Non-pigmented ciliary epithelial cell (primary cell): ENCODE data around the gene ZXDC.

Source experiments
- DNase-seq: peaks from one replicate; pipeline ENCODE4 v3.0.0-alpha.2; 2010; ENCODE audit warnings: low read depth

Gene ZXDC

DNA sequence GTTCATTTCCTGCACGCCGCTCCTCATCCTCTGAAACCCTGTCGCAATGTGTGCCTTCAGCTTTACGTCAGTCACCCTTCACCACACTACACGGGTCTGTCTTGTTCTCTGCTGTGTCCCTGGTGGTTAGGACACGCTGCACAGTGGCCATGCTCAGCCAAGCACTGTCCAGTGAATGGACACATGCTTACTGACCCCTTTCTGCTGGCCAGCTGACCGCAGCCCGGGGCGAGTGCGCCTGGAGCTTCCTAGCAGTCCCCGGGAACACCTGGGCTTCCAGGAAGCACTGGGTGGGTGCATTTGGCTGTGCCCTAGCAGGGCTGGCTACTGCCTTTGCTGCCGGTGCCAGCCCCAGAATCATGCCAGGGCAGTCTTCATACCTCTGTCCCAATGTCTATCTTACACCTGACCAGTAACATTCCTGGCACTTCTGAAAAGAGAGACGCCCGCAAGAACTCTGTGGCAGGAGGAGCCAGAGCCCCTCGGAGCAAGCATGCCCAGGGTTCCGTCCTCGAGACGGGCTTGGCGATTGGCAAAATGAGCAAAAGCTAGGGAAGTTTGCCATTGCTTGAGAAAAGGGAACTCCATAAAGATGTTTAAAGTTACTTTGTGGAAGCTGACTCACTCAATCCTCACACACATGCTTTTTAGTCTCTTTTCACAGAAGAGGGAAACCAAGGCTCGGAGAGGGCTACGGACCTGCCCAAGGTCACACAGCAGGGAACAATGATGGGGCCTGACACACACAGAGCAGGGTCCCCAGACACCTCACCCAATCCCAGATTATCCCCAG, 15.7 kb upstream of the ZXDC start:
- DNase-seq: no peak

DNA sequence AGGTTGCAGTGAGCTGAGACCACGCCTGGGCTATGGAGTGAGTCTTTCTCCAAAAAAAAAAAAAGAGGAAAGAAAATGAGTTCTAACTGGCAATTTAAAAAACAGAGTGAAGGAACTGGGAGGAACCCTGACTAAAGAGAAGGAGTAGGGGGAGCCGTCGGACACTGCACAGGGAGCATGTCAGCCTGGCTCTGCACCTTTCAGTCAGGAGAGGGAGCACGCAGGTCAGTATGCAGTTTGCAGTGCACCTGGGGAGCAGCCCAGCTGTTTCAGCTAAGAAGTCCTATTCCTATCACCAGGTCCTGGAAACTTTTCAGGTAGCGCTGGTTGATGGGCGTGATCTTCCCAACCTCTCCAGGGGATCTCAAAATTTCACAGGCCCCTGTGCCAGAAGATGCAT, 14.9 kb upstream of the ZXDC start:
- DNase-seq: no peak

DNA sequence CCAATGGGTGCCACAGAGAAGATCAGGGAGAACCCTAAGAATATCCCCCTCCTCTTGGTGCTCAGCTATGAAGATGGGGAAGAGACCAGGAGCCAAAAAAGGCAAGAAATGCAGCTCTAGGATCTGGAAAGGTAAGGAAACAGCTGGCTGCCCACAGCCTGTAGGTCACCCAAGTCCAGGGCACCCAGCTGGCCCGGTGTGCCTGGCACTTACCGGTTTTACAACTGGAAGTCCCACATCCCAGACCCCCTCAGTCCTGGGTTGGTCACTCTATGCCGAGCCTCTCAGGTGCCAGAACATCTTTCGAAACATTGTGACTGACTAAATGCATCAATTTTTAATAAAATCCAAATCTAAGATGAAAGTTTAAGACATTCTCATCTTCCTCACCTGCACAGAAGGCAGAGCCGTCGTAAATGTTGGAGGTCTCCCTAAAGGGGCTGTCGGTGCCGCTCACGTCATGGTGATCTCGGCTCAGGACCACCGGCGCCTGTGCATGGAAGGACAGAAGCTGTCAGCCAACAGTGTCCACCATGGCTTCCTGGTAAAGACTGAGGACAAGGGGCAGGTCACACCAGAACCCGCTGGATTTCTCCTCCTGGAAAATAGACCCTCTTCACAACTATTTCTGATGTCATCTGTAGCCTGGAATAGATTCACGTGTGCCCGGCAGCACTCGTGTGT, 13.3 kb upstream of the ZXDC start:
- DNase-seq: no peak

DNA sequence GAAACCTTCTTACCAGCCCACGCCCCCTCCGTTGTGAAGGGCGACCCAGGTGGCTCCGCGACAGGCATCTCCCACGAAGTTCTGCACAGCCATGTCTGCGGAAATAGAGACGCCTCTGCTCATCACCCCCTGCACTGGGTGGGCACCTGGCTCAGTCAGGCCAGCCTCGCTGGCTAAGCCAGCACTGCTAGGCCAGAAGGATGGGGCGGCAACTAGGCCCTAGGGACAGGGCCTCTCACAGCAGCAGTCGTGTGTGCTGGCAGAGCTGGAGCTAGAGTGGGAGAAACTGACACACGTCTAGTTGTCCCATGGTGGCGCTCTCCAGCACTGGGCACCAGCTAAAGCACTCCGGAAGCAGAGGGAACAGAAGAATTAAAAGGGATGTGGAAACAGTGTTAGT, 12.5 kb upstream of the ZXDC start:
- no peak for DNase-seq

DNA sequence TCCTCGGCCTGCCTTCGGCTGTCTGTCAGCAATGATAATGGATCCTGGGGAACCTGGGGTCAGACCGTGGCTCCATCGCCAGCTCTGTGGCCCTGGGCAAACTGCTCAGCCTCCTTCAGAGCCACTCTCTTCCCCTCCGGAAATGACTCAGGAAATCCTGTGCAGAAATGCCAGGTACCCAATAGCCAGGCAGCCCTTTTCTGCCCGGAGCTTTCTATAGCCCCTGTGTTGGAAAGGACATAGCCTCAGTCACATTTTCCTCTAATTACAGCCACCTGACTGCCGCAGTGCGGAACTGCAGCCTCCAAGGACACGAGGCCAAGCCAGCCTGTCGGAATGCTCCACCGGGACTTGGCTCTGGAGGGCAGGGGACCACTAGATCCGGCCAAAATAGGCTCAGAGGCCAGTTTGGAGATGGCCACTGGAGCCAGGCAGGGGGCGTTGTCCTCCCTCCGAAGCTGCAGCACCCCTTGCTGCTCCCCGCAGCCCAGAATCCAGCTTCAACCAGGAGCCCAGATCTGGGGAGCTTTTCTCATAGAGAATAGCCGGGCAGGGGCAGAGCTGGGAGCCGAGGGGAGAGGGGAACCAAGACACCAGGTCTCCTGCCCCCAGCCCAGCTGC, 11.6 kb upstream of the ZXDC start:
- DNase-seq: no peak

DNA sequence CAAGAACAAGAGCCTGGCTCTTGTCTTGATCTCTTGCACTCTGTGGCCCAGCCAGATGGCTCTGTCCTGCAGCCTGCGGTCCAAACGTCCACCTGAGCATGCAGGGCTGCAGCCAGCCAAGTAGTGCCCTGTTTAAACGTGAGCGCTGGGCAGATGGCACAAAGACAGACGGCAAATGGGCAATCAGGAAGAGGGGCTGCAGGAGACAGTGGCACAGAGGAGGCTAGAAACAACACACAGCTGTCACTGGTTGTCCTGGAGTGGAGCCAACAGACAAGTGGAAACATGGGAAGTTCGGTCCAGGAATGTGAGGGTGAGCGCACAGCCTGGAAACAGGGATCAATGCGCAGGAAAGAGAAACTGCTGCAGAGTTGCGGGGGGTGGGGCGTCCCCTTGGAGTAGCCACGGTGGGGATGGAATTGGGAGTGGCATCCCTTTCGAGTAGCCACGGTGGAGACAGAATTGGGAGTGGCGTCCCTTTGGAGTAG, 10.7 kb upstream of the ZXDC start:
- no peak for DNase-seq

DNA sequence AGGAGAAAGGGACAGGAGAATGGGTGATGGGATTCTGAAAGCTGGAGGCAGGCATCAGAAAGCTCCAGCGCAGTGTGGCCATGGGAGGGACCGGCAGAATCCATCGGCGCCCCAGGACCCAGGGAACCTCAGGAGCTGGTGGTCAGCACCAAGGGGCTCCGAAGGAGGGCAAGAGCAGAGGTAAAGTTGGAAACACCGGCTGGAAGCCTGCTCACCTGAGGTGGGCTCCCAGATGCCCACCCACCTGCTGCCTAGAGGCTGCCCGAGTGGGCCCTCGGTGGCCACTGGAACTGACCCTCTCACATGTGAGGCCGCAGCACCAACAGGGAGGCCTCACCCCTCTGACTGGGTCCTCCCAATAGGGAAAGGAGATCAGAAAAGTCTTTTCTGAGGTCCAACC, 10.3 kb upstream of the ZXDC start:
- DNase-seq: no peak

DNA sequence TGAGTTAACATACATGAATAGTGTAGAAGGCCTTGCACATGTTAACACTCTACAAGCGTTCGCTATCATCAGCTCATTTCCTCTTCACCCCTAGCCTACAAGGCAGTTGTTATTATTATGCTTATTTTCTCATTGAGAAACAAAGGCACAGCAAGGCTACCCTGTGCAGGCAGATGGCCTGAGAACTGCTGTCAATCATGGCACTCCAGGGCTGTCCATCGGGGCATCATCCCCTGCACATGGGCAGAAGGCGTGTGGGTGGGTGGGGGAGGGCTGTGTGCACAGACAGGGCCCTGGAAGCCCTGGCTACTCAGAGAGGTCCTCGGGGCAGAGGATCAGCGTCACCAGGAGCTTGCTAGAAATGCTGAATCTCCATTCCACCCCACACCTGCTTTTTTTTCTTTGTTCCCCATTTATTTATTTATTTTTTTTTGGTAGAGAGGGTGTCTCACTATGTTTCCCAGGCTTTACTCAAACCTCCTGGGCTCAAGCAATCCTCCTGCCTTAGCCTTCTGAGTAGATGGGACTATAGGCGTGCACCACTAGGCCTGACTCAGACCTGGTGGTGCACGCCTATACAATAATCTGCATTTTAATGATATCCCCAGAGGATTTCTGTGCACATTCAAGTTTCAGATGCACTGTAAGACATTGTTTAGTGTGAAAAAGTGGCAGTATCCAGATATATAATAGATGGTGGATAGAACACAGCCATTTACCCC, 9.6 kb upstream of the ZXDC start:
- DNase-seq: no peak

DNA sequence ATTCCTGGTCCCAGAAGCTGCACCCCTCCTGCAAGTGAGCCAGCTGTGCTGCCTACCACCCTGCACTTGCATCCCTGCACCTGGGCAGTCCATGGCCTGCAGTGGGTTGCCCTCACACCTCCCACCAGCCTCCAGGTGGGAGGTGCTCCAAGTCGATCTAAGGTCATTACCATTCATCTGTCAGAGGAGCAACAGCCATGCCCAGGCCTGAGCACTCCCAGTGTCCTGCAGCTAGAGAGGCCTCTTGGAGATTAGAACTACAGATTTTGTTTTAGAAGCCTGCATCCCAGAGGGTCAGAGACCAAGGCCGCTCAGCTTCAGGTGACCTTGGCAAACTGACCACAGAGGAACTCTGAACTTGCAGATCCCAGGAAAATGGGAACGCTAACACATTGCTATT, 9.0 kb upstream of the ZXDC start:
- no peak for DNase-seq

DNA sequence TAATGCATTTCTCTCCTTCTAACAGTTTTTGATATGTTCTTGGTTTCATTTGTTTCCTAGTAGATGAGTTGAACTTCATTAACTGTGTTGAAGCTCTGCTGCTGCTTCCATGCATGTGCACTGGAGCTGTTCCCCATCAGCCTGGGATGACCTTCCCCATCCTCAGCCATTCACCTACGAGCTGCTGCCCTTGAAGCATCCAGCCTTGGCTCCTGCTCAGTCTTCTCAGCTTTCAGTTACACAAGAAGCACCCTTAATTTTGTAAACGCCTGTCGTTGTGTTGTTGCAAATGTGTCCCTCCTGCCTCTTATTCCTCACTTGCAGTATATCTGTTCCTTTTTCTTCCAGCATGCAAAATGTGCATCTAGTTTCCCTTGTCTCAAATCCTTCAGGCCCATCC, 8.5 kb upstream of the ZXDC start:
- no peak for DNase-seq

DNA sequence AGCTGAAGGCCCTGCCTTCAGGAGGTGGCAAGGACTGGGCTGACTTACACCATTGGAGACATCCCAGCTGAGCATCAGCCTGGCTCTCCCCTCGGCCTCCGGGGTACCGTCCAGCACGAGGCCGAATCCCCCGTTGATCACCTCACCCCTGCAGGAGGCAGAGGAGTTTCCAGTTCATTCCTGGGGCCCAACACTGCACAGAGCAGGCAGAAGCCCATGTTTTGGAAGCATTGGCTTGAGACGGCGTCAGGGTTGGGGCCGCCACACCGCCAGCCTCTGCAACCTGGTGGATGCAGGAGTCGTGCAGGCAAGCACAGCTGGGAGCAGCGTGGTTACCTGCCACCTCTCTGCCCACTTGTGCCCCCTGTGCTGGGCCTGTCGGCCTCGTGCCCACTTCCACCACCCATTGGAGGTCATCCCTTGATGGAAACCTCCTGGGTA, 7.7 kb upstream of the ZXDC start:
- DNase-seq: no peak

DNA sequence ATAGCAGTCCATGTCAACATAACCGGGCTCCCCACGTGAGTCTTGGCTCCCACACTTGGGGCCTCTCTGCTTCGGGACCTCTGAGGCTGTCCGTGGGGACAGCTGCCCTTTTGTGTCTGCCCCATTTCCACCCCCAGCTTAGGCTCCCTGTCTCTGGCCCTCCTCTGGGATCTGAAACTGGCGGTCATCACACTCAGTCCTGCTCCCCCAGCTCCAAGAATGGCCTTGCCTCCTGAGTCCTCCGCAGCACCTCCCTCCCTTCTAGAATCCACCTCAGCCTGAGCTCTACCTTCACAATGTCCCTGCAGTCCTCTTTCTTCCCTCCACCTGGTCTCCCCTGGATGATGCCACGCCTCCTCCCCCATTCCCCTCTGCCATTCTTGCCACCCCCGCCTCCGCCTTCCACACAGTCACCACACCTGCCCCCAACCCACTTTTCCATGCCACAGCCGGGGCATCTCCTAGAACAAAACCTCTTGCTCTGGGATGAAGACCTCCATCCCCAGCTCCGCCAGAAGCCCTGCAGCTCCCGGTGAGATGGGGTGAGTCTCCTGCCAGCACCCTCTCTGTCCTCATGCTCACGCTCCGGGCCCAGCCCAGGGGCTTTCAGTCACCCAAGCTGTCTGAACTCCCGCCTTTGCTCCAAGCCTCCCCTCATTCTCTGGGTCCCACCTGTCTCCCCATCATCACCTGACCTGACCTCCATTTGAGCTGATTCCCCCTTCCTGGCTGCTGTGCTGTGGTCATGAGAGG, 7.0 kb upstream of the ZXDC start:
- DNase-seq: no peak

DNA sequence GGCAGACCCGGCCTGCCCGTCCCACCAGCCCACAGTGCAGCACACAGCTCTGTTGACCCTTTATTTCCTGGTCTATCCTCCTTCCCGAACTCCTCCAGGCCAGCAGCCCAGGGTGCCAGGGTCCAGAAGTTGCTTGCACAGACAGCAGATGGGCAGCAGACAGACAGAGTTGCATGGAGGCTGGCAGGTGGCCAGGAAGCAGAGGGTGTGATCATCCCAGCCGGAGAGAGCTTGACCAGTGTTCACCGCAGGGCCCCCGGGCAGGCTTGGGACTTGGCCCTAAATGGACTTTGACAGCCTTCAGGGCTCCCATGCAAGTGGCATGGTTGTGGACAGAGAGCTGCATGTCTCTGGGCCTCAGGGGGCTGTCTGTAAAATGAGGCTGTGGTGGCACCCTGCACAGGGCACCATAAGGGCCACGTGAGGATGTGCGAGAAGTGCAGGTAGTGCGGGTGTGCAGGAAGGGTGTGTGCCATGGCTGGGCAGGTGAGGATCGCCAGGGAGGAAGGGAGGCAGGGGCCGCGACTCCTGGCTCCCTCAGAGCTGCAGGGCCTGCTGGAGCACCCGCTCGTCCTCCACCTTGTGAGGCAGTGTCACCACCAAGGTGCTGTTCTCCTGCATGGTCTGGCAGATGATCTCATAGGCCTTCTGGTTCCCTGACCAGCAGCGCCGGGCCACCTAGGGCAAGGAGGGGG, 6.3 kb upstream of the ZXDC start:
- no peak for DNase-seq

DNA sequence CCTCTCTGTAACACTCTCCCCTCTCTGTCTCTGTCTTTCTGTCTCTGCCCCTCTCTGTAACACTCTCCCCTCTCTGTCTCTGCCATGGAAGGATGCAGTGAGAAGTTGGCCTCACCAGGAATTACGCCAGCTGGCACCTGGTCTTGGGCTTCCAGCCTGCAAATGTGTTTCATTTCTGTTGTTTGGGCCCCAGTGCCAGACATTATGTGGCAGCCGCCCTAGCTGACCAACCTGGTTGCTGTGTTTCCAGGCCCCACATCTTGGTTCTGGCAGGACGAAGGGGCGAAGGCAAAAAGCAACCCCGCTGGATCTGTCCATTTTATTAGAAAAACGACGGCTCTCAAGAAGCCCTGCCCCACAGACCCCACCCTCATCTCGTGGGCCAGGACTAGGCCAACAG, 5.2 kb upstream of the ZXDC start:
- no peak for DNase-seq

DNA sequence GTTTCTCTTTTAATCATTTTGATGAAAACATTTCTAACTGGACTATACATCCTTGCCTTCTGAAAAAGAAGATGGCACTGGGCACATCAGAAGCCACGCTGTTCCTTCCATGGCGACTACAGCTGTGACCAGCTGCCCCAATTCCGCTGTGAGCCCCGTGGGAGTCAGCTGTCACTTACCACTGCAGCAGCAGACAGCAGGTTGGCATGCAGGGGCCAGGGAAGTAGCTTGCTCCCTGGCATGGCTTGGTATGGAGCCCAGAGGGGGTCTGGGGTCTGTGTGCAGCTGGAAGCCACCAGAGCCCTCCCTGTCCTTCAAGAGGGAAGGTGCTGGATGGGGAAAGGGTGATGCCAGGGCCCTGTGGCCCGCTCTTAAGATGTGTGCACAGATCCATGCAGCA, 4.5 kb upstream of the ZXDC start:
- DNase-seq: no peak

DNA sequence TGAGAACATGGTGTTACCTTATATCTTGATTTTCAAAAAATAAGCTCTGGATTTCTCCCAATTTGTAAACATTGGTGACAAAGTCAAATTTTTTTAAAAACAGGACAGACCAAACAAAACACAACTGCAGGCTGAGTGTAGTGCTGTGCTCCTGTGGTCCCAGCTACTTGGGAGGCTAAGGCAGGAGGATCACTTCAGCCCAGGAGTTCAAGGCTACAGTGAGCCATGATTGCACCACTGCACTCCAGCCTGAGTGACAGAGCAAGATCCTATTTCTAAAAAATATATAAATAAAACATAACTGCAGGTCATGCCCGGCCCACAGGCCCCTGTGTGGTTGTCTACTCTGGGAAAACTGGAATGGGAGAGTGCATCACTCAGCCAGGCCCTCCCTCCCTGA, 4.0 kb upstream of the ZXDC start:
- DNase-seq: no peak

DNA sequence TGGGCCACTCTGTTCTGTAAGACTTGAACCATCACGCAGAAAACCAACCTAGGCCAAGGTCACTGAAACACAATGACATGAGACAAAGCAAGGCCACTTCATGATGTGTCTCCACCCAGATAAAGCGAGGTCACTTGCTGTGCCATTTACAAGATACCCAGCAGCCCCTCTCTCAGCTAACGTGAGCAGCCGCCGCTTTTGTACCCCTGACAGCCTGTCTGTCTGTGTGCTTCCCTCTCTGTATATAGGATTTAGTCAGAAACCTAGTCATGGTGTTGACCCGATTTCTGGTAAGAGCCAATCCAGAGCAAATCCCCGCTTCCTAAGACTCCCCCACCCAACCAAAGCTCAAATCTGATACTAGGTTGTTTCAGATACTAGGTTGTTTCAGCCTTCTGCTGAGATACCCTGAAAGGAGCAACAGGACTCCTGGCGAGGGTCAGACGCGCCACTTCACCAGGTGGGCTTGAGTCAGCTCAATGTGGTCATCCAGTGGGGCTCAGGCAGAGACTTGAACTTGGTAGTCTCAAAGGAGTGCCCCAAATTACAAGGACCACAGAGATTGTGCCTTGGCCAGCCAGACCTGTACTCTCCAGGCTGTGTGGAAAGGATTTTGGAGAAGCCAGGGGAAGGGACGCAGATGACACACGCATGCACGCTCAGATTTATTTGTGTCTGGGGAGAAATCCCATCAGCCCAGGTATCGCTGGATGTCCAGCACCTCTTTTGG, 3.1 kb upstream of the ZXDC start:
- DNase-seq: no peak

DNA sequence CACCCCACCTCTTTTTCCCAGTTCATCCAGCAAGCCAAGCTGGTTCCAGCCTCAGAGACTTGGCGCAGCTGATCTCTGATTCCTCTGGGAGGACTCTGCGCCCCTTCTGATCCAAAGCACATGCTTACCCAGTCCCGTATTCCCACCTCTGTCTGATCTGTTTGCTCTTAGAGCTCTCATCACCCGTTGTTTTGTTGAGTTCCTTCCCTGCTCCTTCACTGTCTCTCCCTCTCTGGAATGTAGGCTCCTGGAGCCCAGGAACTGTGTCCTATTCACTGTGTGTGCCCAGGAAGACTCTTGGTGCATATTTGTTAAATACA, 1.3 kb upstream of the ZXDC start:
- no peak for DNase-seq

DNA sequence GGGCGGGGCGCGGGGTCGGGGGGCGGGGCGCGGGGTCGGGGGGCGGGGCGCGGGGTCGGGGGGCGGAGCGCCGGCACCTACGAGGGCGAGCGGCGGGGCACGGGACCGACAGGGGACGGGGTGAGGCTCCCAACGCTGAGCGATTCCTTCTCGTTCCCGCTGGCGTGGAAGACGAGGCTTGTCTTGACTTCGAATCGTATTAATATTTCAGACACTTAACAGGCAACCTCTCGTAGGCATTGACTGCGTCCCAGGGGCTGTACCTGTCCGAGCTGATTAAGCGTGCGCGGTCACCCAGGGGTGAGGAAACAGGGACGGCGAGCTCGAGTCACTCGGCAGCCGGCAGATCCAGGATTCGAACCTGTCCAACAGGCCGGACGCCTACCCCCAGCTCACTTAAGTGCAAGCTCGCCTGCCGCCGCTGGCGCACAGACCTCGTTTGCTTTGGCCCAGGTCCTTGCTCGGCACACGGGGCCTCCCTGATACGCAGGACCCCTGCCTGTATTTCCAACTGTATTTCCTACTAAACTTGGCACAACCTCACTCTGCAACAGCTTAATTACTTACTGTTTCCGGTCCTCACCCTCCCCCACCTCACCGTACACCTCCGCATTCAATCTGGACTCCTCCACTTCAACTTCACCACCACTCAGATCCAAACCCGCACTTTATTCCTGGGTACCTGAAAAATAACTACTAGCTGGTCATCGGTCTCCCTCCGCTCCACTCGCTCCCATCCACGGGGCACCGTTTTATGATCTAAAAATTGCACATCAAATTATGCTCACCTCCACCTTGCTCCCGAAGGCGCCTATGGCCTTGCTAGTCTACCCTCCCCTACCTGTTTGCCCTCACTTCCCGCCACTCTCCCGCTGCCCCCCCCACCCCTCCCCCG, 722 bp upstream of the ZXDC start:
- DNase-seq: no peak
